Nephron (organoid): ENCODE data around the gene YWHAB.

Source experiments
- H3K27ac Mint-ChIP-seq, 3 experiments: 2 replicates each; pipeline ENCODE4 v1.8.0; 2020; ENCODE audit warnings: mixed read lengths in 3 of 3, mild to moderate bottlenecking in 2 of 3, moderate library complexity in 1 of 3
- H3K27me3 Mint-ChIP-seq: 2 replicates; pipeline ENCODE4 v1.8.0; 2021; ENCODE audit warnings: low read depth, mild to moderate bottlenecking, moderate library complexity, mixed read lengths
- H3K36me3 Mint-ChIP-seq: 2 replicates; pipeline ENCODE4 v1.8.0; 2020; ENCODE audit warnings: low read depth, mixed read lengths
- H3K4me1 Mint-ChIP-seq: 2 replicates; pipeline ENCODE4 v1.8.0; 2020; ENCODE audit warnings: mixed read lengths
- H3K4me3 Mint-ChIP-seq, 3 experiments: 2 replicates each; pipeline ENCODE4 v1.8.0; 2020; ENCODE audit warnings: mild to moderate bottlenecking in 3 of 3, mixed read lengths in 3 of 3, moderate library complexity in 2 of 3
- H3K9me3 Mint-ChIP-seq: 2 replicates; pipeline ENCODE4 v1.8.0; 2020; ENCODE audit warnings: mixed read lengths
- TF ChIP-seq, protein P1 (sequence below), 3 experiments: fragments of 200-600 bp; sonication (generic); IDR thresholded peaks; one replicate each; pipeline ENCODE4 v1.5.0; 2021; ENCODE audit warnings: antibody characterized with exemption in 3 of 3; ENCODE audit not compliant: unreplicated experiment in 3 of 3

YWHAB gene

DNA sequence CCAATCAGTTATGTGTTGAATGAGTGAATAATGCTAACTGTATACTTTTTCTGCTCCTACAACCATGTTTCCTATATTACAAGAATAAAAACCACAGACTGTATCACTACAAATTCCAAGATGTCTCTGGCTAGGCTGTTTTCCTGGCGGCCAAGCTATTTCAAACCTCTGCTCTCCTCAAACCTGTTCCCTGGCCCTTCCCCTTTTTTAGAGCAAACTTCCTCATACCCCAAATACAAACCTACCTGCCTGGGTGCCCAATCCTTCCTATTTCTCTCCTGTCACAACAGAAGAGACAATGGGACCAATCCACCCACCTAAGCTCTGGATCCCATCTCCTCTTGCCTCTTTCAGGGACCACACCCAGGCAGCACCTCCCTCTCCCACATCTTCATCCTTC, 67.2 kb downstream of the YWHAB start:
- Mint-ChIP-seq H3K9me3 (no peaks in the 10 kb centered on the region), H3K4me1 (no peaks in the 10 kb centered on the region), H3K27me3 (no peaks in the 10 kb centered on the region), H3K36me3 (peaks cover 71% of the 10 kb centered on the region), H3K4me3 (no peak overlapping the region), H3K27ac (no peak overlapping the region)
- TF ChIP-seq, protein P1, sequence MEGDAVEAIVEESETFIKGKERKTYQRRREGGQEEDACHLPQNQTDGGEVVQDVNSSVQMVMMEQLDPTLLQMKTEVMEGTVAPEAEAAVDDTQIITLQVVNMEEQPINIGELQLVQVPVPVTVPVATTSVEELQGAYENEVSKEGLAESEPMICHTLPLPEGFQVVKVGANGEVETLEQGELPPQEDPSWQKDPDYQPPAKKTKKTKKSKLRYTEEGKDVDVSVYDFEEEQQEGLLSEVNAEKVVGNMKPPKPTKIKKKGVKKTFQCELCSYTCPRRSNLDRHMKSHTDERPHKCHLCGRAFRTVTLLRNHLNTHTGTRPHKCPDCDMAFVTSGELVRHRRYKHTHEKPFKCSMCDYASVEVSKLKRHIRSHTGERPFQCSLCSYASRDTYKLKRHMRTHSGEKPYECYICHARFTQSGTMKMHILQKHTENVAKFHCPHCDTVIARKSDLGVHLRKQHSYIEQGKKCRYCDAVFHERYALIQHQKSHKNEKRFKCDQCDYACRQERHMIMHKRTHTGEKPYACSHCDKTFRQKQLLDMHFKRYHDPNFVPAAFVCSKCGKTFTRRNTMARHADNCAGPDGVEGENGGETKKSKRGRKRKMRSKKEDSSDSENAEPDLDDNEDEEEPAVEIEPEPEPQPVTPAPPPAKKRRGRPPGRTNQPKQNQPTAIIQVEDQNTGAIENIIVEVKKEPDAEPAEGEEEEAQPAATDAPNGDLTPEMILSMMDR (IDR thresholded peaks at IDR 0.05; ENCODE audit: unreplicated experiment in 3 of 3), result no peak

DNA sequence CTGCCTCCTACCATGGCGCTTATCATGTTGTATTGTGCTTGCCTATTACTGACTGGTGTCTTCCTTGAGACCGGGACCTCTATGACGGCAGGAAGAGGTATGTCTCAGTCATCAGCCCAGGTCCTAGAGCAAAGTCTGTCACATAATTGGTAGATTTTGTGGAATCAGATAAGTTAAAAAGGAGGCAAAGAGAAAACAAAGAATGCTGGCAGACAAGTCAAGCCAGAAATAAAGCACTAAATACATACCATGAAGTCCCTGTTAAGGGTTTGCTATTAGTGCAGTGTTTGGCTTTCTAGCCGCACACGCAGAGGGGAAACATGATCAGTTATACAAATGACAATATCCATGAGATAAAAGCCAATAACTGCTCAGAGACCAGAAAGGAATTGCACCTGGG, 68.7 kb downstream of the YWHAB start:
- Mint-ChIP-seq H3K36me3 (peaks cover 69% of the 10 kb centered on the region), H3K27ac (no peak overlapping the region), H3K9me3 (no peaks in the 10 kb centered on the region), H3K27me3 (no peaks in the 10 kb centered on the region), H3K4me1 (peaks cover 13% of the 10 kb centered on the region), H3K4me3 (no peak overlapping the region)
- TF ChIP-seq, protein P1 (IDR thresholded peaks at IDR 0.05; ENCODE audit: unreplicated experiment in 3 of 3), result no peak

DNA sequence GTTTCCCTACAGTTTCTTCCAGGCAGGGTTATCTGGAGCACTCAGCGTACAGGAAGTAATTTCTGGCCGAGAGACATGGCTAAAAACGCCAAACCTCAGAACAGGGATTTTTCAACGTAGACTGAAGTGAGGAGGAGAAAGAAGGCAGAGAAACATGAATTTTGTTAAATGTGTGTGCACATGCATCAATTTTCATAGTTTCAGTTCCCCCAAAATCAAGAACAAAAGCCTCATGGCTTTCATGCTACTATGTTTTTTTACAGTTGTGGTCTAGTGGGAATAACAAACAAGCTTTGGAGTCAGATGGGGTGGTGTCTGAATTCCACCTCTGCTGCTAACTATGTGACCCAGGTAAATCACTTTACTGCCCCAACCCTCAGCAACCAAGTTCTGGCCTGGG, 69.8 kb downstream of the YWHAB start:
- Mint-ChIP-seq H3K27me3 (no peaks in the 10 kb centered on the region), H3K9me3 (no peaks in the 10 kb centered on the region)

DNA sequence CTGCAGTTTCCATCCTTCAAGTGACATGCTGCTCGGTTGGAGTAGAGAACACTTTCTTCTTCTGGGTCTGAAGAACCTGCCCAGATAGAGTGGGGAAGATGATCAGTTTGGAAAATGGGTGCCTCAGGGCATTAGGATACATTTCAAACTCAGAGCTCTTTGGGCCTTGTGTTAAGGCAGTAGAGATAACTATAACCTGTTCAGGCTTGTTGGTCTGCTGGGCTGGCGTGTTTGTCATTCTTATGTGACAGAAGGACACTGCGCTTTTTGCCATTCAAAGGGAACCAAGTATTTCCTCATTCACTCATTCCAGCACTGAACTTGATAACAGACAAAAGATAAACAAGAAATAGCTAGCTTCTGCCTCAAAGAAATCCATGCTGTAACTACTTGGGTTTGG, 70.9 kb downstream of the YWHAB start:
- H3K27me3 Mint-ChIP-seq, result no peaks in the 10 kb centered on the region
- peaks cover 55% of the 10 kb centered on the region for H3K36me3 Mint-ChIP-seq
- TF ChIP-seq, protein P1 (IDR thresholded peaks at IDR 0.05; ENCODE audit: unreplicated experiment in 3 of 3), result no peak
- peaks cover 25% of the 10 kb centered on the region for H3K4me1 Mint-ChIP-seq
- H3K9me3 Mint-ChIP-seq, result no peaks in the 10 kb centered on the region
- no peak overlapping the region for H3K27ac Mint-ChIP-seq
- no peak overlapping the region for H3K4me3 Mint-ChIP-seq

More for the DNA sequence above, 69.8 kb downstream of the YWHAB start:
- H3K36me3 Mint-ChIP-seq, result peaks cover 63% of the 10 kb centered on the region
- H3K4me3 Mint-ChIP-seq, result no peak overlapping the region
- TF ChIP-seq, protein P1 (IDR thresholded peaks at IDR 0.05; ENCODE audit: unreplicated experiment in 3 of 3), result no peak
- H3K4me1 Mint-ChIP-seq, result peaks cover 20% of the 10 kb centered on the region
- H3K27ac Mint-ChIP-seq, result no peak overlapping the region
